ENCODE results near the gene IL17RC.
"Not testable (repeated sequence)": the region's sequence is repeated elsewhere in the genome, so short reads cannot be mapped to it uniquely, and the experiment has no call there.

IL17RC gene

DNA sequence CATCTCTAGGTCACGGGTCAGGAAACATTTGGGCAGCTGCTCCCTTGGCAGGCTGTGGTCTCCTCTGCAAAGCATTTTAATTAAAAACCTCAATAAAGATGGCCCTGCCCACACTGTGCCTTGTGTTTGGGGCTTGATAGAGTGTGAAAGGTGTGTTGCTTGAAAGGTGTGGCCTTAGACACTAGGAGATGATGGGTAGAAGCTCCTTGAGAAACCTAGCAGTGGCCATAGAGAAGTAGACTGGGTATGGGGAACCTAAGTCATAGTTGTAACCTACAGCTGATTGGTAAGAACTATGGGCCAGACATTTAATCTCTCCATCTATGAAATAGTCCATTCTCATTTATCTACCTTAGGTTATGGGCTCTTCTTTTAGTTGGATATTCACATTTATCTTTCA, 23.2 kb upstream of the IL17RC start:
- TF ChIP-seq, protein P1, sequence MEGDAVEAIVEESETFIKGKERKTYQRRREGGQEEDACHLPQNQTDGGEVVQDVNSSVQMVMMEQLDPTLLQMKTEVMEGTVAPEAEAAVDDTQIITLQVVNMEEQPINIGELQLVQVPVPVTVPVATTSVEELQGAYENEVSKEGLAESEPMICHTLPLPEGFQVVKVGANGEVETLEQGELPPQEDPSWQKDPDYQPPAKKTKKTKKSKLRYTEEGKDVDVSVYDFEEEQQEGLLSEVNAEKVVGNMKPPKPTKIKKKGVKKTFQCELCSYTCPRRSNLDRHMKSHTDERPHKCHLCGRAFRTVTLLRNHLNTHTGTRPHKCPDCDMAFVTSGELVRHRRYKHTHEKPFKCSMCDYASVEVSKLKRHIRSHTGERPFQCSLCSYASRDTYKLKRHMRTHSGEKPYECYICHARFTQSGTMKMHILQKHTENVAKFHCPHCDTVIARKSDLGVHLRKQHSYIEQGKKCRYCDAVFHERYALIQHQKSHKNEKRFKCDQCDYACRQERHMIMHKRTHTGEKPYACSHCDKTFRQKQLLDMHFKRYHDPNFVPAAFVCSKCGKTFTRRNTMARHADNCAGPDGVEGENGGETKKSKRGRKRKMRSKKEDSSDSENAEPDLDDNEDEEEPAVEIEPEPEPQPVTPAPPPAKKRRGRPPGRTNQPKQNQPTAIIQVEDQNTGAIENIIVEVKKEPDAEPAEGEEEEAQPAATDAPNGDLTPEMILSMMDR (IDR thresholded peaks at IDR 0.05; ENCODE audit: low read depth, low read length, missing control alignments): no peak
- H3K4me3 ChIP-seq (replicated peaks; ENCODE audit: low read depth, low read length): no peak overlapping the region
- no peak for DNase-seq (ENCODE audit: extremely low read depth, low read depth)

- H3K4me3 ChIP-seq (replicated peaks; ENCODE audit: low read depth, low read length); DNase-seq (ENCODE audit: extremely low read depth, low read depth): not testable (repeated sequence)
These were observed 21.2 kb upstream of the IL17RC start for GRCh38 chr3:9895715-9896114.

GRCh38 chr3:9896755-9897407, 20.0 kb upstream of the IL17RC start:
- DNase-seq (ENCODE audit: extremely low read depth, low read depth); H3K4me3 ChIP-seq (replicated peaks; ENCODE audit: low read depth, low read length): not testable (repeated sequence)

DNA sequence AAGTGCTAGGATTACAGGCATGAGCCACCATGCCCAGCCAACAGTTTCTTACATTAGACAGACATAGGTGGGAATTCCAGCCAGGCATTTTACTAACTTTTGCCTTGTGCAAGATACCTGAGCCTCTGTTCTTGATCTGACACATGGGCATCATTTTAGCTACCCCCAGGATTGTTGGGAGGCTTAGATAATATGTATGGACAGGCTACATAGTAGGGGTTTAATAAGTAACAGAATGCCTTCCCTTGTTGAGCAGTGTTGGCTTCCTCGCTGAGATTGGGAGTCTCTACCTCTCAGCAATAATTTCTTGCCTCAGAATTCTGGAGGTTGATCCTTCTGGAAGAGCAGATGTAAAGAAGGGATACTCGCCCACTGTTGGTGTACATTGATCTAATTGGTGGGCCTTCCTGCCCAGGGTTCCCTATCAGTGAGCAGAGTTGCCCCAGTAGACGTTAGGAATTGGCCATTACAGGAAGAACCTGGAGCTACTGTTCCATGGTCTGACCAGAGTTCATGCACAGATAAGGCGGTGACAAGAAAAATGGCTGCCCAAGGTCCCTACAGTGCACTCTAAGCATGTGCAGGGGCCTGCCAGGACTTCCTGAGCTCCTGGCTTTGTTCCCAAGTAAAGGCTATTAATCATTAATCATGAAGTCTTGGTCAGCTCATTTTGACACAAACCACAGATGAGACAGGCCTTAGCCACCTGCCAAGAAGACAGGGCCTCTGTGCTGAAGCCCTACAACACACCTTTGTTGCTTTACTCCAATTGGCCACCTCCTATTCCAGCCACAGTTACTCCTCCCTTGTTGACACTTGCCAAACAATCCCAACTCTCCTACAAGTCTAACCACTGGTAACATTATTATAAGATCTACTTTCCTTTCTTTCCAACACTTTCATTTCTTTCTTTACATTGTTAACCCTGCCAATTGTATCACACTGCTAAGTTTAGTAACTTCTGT, 19.2 kb upstream of the IL17RC start:
- no peak for DNase-seq (ENCODE audit: extremely low read depth, low read depth)
- TF ChIP-seq, protein P1 (IDR thresholded peaks at IDR 0.05; ENCODE audit: low read depth, low read length, missing control alignments): no peak
- H3K4me3 ChIP-seq (replicated peaks; ENCODE audit: low read depth, low read length): no peak overlapping the region

DNA sequence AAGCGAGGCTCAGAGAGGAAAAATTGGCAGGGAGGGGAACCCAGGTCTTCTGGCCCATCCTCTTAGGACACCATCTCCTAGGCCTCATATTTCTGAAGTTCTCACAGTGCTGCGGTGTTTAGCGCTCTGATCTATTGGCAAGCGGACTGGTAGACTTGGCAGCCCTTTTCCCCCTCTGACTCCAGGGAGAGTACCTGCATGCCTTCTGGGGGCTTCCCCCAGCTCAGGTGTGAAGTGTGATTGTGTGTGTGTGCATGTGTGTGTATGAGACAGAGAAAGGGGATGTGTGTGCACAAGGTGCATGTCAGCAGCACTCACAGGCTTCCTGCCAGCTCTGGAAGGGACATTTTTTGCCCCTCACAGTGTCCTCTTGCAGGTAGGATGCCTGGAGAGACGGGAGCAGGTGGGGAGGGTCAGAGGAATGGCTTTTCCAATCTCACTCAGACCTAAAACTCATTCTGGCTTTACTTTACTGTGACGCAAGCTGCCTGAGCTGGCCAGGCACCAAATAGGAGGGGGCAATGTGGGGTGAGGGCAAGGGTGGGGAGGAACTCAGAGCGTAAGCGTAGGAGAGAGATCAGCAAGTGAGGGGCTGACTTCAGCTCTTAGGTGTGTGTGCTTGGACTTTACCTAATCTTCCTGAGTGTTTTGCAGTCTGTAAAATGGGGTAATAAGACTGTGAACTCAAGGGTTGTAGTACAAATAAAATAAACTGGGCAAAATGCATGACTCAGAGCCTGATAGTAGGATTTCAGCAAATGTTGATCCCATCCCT, 18.2 kb upstream of the IL17RC start:
- no peak for DNase-seq (ENCODE audit: extremely low read depth, low read depth)
- TF ChIP-seq, protein P1 (IDR thresholded peaks at IDR 0.05; ENCODE audit: low read depth, low read length, missing control alignments): no peak
- no peak overlapping the region for H3K4me3 ChIP-seq (replicated peaks; ENCODE audit: low read depth, low read length)

- no peak overlapping the region for H3K4me3 ChIP-seq (replicated peaks; ENCODE audit: low read depth, low read length)
- DNase-seq (ENCODE audit: extremely low read depth, low read depth): no peak
- TF ChIP-seq, protein P1 (IDR thresholded peaks at IDR 0.05; ENCODE audit: low read depth, low read length, missing control alignments): no peak
These were observed 17.6 kb upstream of the IL17RC start for GRCh38 chr3:9899289-9899791.

DNA sequence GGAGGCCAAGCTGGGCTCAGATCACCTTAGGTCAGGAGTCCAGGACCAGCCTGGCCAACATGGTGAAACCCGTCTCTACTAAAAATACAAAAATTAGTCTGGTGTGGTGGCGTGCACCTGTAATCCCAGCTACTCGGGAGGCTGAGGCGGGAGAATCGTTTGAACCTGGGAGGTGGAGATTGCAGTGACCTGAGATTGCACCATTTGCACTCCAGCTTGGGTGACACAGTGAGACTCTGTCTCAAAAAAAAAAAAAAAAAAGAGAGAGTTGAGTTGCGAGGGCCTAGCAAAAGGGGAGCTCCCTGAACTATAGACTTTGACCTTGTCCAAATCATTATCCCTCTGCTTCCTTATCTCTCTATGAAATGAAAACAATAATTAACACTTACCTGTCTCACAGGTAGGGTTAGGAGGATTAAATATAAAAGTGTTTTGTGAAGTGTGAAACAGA, 15.9 kb upstream of the IL17RC start:
- DNase-seq (ENCODE audit: extremely low read depth, low read depth): not testable (repeated sequence)

DNA sequence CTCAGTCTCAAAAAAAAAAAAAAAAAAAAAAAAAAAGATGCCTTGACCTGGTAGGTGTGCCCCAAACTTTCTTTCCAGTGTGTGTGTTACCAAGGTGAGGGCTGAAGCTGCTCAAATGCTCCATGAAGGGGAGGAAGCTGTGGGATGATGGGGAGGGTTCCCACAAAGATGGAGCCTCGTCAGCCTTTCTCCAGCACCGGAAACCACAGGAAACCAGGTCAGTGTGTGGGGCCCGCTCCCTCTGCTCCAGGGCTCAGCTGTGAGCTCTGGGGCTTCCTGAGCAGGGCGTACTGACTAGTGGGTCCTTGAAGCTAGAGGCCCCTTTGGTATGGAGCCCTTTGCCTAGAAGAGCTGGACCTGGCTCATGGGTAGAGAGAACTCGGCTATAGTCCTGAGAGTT, 14.9 kb upstream of the IL17RC start:
- TF ChIP-seq, protein P1 (IDR thresholded peaks at IDR 0.05; ENCODE audit: low read depth, low read length, missing control alignments): no peak
- DNase-seq (ENCODE audit: extremely low read depth, low read depth): no peak
- no peak overlapping the region for H3K4me3 ChIP-seq (replicated peaks; ENCODE audit: low read depth, low read length)

More for the DNA sequence above, 15.9 kb upstream of the IL17RC start:
- H3K4me3 ChIP-seq (replicated peaks; ENCODE audit: low read depth, low read length): not testable (repeated sequence)

Measured in HFF-Myc (cell line).